ENCODE measurements around the gene SMYD3. TPM values are rescaled to one million over a fixed set of nuclear protein-coding genes. Genes with fewer than 3 reads are reported as not detected.

SMYD3 gene
- total RNA-seq, 1 donor from 2014 or later = 31.9 TPM

DNA sequence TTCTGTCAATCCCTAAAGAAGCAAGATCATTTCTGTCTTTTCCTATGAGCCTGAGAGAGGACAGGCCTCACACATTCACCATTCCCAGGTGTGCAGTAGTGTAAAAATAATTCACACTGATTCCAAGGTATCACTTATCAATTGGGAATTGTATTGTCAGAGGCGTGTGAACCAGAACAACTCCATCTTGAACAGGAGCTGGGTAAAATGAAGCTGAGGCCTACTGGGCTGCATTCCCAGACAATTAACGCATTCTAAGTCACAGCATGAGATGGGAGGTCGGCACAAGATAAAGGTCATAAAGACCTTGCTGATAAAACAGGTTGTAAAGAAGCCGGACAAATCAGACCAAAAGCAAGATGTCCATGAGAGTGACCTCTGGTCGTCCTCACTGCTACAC, 239.2 kb downstream of the SMYD3 start:
- TF ChIP-seq, protein P1, sequence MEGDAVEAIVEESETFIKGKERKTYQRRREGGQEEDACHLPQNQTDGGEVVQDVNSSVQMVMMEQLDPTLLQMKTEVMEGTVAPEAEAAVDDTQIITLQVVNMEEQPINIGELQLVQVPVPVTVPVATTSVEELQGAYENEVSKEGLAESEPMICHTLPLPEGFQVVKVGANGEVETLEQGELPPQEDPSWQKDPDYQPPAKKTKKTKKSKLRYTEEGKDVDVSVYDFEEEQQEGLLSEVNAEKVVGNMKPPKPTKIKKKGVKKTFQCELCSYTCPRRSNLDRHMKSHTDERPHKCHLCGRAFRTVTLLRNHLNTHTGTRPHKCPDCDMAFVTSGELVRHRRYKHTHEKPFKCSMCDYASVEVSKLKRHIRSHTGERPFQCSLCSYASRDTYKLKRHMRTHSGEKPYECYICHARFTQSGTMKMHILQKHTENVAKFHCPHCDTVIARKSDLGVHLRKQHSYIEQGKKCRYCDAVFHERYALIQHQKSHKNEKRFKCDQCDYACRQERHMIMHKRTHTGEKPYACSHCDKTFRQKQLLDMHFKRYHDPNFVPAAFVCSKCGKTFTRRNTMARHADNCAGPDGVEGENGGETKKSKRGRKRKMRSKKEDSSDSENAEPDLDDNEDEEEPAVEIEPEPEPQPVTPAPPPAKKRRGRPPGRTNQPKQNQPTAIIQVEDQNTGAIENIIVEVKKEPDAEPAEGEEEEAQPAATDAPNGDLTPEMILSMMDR (IDR thresholded peaks at IDR 0.05; ENCODE audit: unreplicated experiment) = no peak
- Mint-ChIP-seq H3K27me3 (no peaks in the 10 kb centered on the region), H3K4me1 (ENCODE audit: low read depth) (peaks cover 4% of the 10 kb centered on the region), H3K27ac (no peak overlapping the region), H3K4me3 (ENCODE audit: low read depth) (no peak overlapping the region), H3K36me3 (ENCODE audit: insufficient read depth) (no peaks in the 10 kb centered on the region), H3K9me3 (ENCODE audit: low read depth) (no peaks in the 10 kb centered on the region)
- DNase-seq (ENCODE audit: low spot score, unreplicated experiment) = no peak

DNA sequence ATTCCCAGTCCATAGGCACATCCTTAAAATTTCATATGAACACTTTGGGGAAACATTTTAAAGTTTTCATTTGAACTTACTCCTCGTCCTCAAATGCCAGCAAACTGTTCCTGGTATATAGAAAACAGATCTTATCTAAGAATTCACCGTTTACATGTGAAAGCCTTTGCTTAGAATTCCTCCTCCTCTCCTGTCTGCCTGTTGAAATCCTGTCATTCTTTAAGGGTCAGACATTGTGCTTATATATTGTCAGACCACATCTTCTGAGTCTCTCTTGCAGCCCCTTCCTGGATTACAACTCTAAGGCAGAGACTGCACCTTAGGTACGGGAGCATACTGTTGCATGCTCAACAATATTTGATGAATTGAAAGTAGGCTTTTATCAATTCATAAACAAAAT, 239.7 kb downstream of the SMYD3 start:
- Mint-ChIP-seq H3K4me1 (ENCODE audit: low read depth) (peaks cover 4% of the 10 kb centered on the region), H3K4me3 (ENCODE audit: low read depth) (no peak overlapping the region), H3K27ac (no peak overlapping the region), H3K36me3 (ENCODE audit: insufficient read depth) (no peaks in the 10 kb centered on the region), H3K9me3 (ENCODE audit: low read depth) (no peaks in the 10 kb centered on the region), H3K27me3 (no peaks in the 10 kb centered on the region)
- TF ChIP-seq, protein P1 (IDR thresholded peaks at IDR 0.05; ENCODE audit: unreplicated experiment) = no peak
- DNase-seq (ENCODE audit: low spot score, unreplicated experiment) = no peak

DNA sequence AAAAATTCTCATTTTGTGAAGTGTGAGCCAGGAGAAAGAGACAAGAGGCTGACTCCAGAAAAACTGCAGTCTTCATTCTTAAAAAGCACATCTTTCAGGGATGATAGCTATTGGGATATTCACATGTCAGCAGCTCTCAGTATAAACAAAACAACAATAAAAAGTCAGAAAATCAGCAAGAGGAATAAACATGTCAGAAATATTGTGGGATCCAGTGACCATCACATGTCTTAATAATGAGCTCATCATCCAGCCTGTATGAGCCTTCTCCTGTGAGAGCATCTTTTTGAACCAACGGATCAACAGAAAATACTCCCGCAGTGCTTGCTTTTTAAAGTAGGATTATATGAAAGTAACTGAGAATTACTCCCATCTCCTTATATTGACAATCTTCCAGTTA, 241.6 kb downstream of the SMYD3 start:
- TF ChIP-seq, protein P1 (IDR thresholded peaks at IDR 0.05; ENCODE audit: unreplicated experiment) = no peak
- peaks cover 4% of the 10 kb centered on the region for H3K4me1 Mint-ChIP-seq (ENCODE audit: low read depth)
- H3K36me3 Mint-ChIP-seq (ENCODE audit: insufficient read depth) = no peaks in the 10 kb centered on the region
- no peaks in the 10 kb centered on the region for H3K27me3 Mint-ChIP-seq
- no peaks in the 10 kb centered on the region for H3K9me3 Mint-ChIP-seq (ENCODE audit: low read depth)
- no peak overlapping the region for H3K27ac Mint-ChIP-seq
- no peak overlapping the region for H3K4me3 Mint-ChIP-seq (ENCODE audit: low read depth)
- DNase-seq (ENCODE audit: low spot score, unreplicated experiment) = no peak

DNA sequence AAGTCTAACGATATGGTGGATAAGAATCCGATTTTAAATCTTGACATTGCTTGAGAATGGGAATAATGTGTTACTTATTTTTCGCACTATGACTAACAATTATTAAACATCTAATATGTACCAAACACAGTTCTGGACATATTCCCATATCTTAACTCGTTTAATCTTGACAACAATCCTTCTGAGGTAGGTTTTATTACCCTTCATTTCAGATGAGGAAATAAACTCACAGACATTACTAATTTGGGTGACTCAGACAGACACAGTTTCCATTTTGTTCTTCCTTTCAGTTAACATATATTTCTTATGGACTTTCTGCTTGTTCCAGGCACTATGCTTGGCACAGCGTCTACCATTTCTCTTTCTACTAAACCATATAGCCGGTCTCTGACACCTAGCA, 244.8 kb downstream of the SMYD3 start:
- DNase-seq (ENCODE audit: low spot score, unreplicated experiment) = no peak
- Mint-ChIP-seq H3K27me3 (no peaks in the 10 kb centered on the region), H3K4me1 (ENCODE audit: low read depth) (no peaks in the 10 kb centered on the region), H3K9me3 (ENCODE audit: low read depth) (peaks cover 10% of the 10 kb centered on the region), H3K27ac (no peak overlapping the region), H3K36me3 (ENCODE audit: insufficient read depth) (peaks cover 6% of the 10 kb centered on the region), H3K4me3 (ENCODE audit: low read depth) (no peak overlapping the region)
- TF ChIP-seq, protein P1 (IDR thresholded peaks at IDR 0.05; ENCODE audit: unreplicated experiment) = no peak

GRCh38 chr1:246261639-246262038, 245.4 kb downstream of the SMYD3 start:
- H3K27me3 Mint-ChIP-seq = no peaks in the 10 kb centered on the region
- no peak overlapping the region for H3K4me3 Mint-ChIP-seq (ENCODE audit: low read depth)
- H3K36me3 Mint-ChIP-seq (ENCODE audit: insufficient read depth) = peaks cover 6% of the 10 kb centered on the region
- H3K27ac Mint-ChIP-seq = no peak overlapping the region
- no peaks in the 10 kb centered on the region for H3K4me1 Mint-ChIP-seq (ENCODE audit: low read depth)
- H3K9me3 Mint-ChIP-seq (ENCODE audit: low read depth) = peaks cover 12% of the 10 kb centered on the region
- TF ChIP-seq, protein P1 (IDR thresholded peaks at IDR 0.05; ENCODE audit: unreplicated experiment) = no peak
- DNase-seq (ENCODE audit: low spot score, unreplicated experiment) = no peak

All from progenitor cell of endocrine pancreas (in vitro differentiated cells).